Endothelial cell of umbilical vein (primary cell): ENCODE measurements around the gene BRS3. TPM values are rescaled to one million over a fixed set of nuclear protein-coding genes. Genes with fewer than 3 reads are reported as not detected.

Experiments used
- BruUV-seq: library from RNA; stranded (reverse); fragments of 400-500 nt; replicated peaks from 2 replicates; lab custom pipeline; 2021; lab: Mats Ljungman, UMichigan
- CTCF ChIA-PET: fragments of 300-600, 350-600 bp; sonication (Branson Sonifier 250); formaldehyde crosslinking; loops from one replicate; lab custom pipeline; 2021; ENCODE audit warnings: antibody characterized with exemption, inconsistent platforms; lab: Charles Lee
- POLR2A ChIA-PET: fragments of 300-600, 350-600 bp; sonication (Branson Sonifier 250); formaldehyde crosslinking; loops from one replicate; lab custom pipeline; 2021; ENCODE audit warnings: antibody characterized with exemption, inconsistent platforms; lab: Charles Lee
- DNase-seq: peaks from one replicate; pipeline ENCODE4 v3.0.0-alpha.2; 2011; ENCODE audit warnings: low read depth, low spot score
- FAIRE-seq: peaks from 2 replicates; lab custom pipeline; 2011; peaks lifted over from hg19 to GRCh38; lab: Jason Lieb, UNC
- H2AFZ ChIP-seq: 2 replicates; pipeline ENCODE4 v1.6.0; 2012; ENCODE audit warnings: low read depth, low read length, control low read depth, inconsistent platforms
- H3K27ac ChIP-seq: 2 replicates; pipeline ENCODE4 v1.5.1; 2011; ENCODE audit warnings: low read depth, mild to moderate bottlenecking, control low read depth, low read length, moderate library complexity; ENCODE audit not compliant: insufficient read depth
- H3K27me3 ChIP-seq, 2 experiments: 2 replicates each; pipeline versions ENCODE4 v1.6.0 to v1.6.1; 2011; ENCODE audit warnings: low read length in 2 of 2, mixed read lengths in 1 of 2; ENCODE audit not compliant: control insufficient read depth in 2 of 2, insufficient read depth in 2 of 2
- H3K36me3 ChIP-seq, 2 experiments: 2 replicates in 1 of 2; 3 replicates in 1 of 2; pipeline ENCODE4 v1.5.1; 2011; ENCODE audit warnings: low read length in 2 of 2, mild to moderate bottlenecking in 1 of 2, moderate library complexity in 1 of 2; ENCODE audit not compliant: control insufficient read depth in 2 of 2, insufficient read depth in 2 of 2; ENCODE audit errors: extremely low read depth in 1 of 2
- H3K4me1 ChIP-seq: 3 replicates; pipeline ENCODE4 v1.5.1; 2011; ENCODE audit warnings: mild to moderate bottlenecking, low read length; ENCODE audit not compliant: control insufficient read depth, insufficient read depth; ENCODE audit errors: extremely low read depth
- H3K4me2 ChIP-seq: 2 replicates; pipeline ENCODE4 v1.6.1; 2011; ENCODE audit warnings: low read length, control low read depth, mixed read lengths; ENCODE audit not compliant: insufficient read depth
- H3K4me3 ChIP-seq, 3 experiments: fragments of 200-600 bp in 1 of 3; sonication (generic), shearing (Covaris generic) in 1 of 3; replicated peaks in 1 of 3; 2 replicates each; pipeline ENCODE4 v1.5.1; 2011 to 2016; ENCODE audit warnings: control low read depth in 3 of 3, low read length in 3 of 3, mild to moderate bottlenecking in 2 of 3, inconsistent platforms in 1 of 3, low read depth in 1 of 3, moderate library complexity in 1 of 3; ENCODE audit not compliant: insufficient read depth in 1 of 3
- H3K79me2 ChIP-seq: 2 replicates; pipeline ENCODE4 v1.6.0; 2012; ENCODE audit warnings: low read length, inconsistent platforms; ENCODE audit not compliant: control insufficient read depth, insufficient read depth
- H3K9ac ChIP-seq: replicated peaks from 2 replicates; pipeline ENCODE3; 2011; ENCODE audit warnings: low read length, control low read depth; ENCODE audit not compliant: insufficient read depth; ENCODE audit errors: extremely low read depth
- H3K9me1 ChIP-seq: replicated peaks from 3 replicates; pipeline ENCODE4 v1.6.0; 2011; ENCODE audit warnings: mild to moderate bottlenecking, low read length; ENCODE audit not compliant: control insufficient read depth, insufficient read depth; ENCODE audit errors: extremely low read depth
- H3K9me3 ChIP-seq: replicated peaks from 2 replicates; pipeline ENCODE4 v1.5.1; 2012; ENCODE audit warnings: low read length, inconsistent platforms; ENCODE audit not compliant: control insufficient read depth, insufficient read depth
- H4K20me1 ChIP-seq: replicated peaks from 2 replicates; pipeline ENCODE3; 2011; ENCODE audit warnings: mild to moderate bottlenecking, low read length; ENCODE audit not compliant: control insufficient read depth, insufficient read depth; ENCODE audit errors: extremely low read depth
- EZH2 ChIP-seq: IDR thresholded peaks from 2 replicates; pipeline ENCODE4 v1.6.1; 2012; ENCODE audit warnings: borderline replicate concordance, low read depth, mild to moderate bottlenecking, moderate library complexity, low read length, inconsistent platforms; ENCODE audit not compliant: severe bottlenecking
- FOS ChIP-seq: IDR thresholded peaks from 2 replicates; pipeline ENCODE4 v1.6.1; 2011; ENCODE audit warnings: mild to moderate bottlenecking, low read length, moderate library complexity, borderline replicate concordance; ENCODE audit not compliant: insufficient read depth
- GATA2 ChIP-seq: IDR thresholded peaks from 2 replicates; pipeline ENCODE4 v1.7.0; 2011; ENCODE audit warnings: low read depth, mild to moderate bottlenecking, moderate library complexity, mixed read lengths, low read length; ENCODE audit not compliant: insufficient read length, insufficient read depth
- JUN ChIP-seq: IDR thresholded peaks from 2 replicates; pipeline ENCODE4 v1.6.1; 2011; ENCODE audit warnings: borderline replicate concordance, low read depth; ENCODE audit not compliant: insufficient read length, insufficient read depth
- MAX ChIP-seq: IDR thresholded peaks from 2 replicates; pipeline ENCODE4 v1.6.1; 2011; ENCODE audit not compliant: insufficient read depth, insufficient read length
- MYC ChIP-seq: IDR thresholded peaks from one replicate; pipeline ENCODE4 v1.6.1; 2011; ENCODE audit warnings: mild to moderate bottlenecking, low read depth, low read length
- POLR2A ChIP-seq: IDR thresholded peaks from 2 replicates; pipeline ENCODE4 v1.6.1; 2012; ENCODE audit warnings: low read depth, mild to moderate bottlenecking, control low read depth, low read length
- POLR2AphosphoS5 ChIP-seq: IDR thresholded peaks from 2 replicates; pipeline ENCODE4 v1.6.1; 2012; ENCODE audit warnings: low read depth, mild to moderate bottlenecking, control low read depth, low read length, moderate library complexity; ENCODE audit not compliant: insufficient read depth
- dilution Hi-C: fragments of 300-500 bp; cut with MboI; formaldehyde crosslinking; loops from one replicate; pipeline ENCODE4 v1.15.0; 2019; ENCODE audit warnings: low sequenced_read_pairs; ENCODE audit not compliant: extremely low pct_ligation_motif_present
- intact Hi-C: fragments of 100-400 bp; cut with micrococcal nuclease; formaldehyde crosslinking; loops from one replicate; pipeline ENCODE4 v1.10.0; 2022
- polyA plus RNA-seq, 4 experiments: library from polyadenylated mRNA; depleted of rRNA in 3 of 4; stranded (reverse) in 3 of 4; unstranded in 1 of 4; fragments of >200 nt; gene quantifications; 2 replicates each; pipeline versions ENCODE4 v1.2.1 to v1.2.3, GENCODE V29; 2011 to 2012; ENCODE audit warnings: missing spikeins in 1 of 4
- total RNA-seq: library from RNA; stranded (reverse); gene quantifications from 2 replicates; pipeline ENCODE4 v1.2.3, GENCODE V29; 2021
- TF ChIP-seq, protein P1 (sequence below), 2 donors: IDR thresholded peaks; 1 replicate in 1 of 2; 2 replicates in 1 of 2; pipeline ENCODE4 v1.5.1; 2011; ENCODE audit warnings: low read length in 2 of 2, mild to moderate bottlenecking in 2 of 2, moderate library complexity in 2 of 2, control low read depth in 1 of 2, inconsistent platforms in 1 of 2, low read depth in 1 of 2; ENCODE audit not compliant: insufficient read depth in 1 of 2; ENCODE audit errors: extremely low read depth in 1 of 2

The BRS3 gene
- total and polyA plus RNA-seq, 2 donors (not counting 3 experiments of a cell fraction or from before 2014, with no cell fraction given): not detected

DNA sequence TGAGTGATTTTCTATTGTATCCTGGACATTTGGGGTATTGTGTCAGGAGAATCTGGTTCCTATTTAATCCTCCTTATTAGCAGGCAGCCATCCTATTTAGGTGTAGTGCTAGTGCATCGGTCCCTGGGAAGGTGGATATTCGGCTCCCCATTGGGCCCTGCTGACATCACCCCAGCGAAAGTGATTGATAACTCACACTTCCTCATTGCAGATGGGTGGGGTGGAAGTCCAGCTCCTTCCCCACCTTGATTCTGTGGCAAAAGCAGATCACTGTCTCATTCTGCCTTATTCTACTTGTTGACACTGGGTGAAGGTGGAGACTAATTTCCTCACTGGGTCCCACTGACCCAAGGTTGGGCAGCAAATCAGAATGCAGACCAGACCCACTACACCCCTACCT, 23.2 kb upstream of the BRS3 start:
- Histone ChIP-seq H3K36me3 (no peaks in the 10 kb centered on the region), H3K79me2 (no peaks in the 10 kb centered on the region), H3K9me1 (no peaks in the 10 kb centered on the region), H3K9ac (no peak overlapping the region), H3K9me3 (no peaks in the 10 kb centered on the region), H3K4me1 (no peaks in the 10 kb centered on the region), H4K20me1 (no peaks in the 10 kb centered on the region), H3K4me2 (no peak overlapping the region), H3K27ac (no peak overlapping the region), H3K4me3 (no peak overlapping the region), H2AFZ (no peak overlapping the region), H3K27me3 (no peaks in the 10 kb centered on the region)
- no TSS peak for BruUV-seq
- ChIA-PET POLR2A (no interaction called here), CTCF (no interaction called here)
- dilution Hi-C loops: no loop called here
- FAIRE-seq (no peak), DNase-seq (no peak)
- TF ChIP-seq EZH2 (no peak), FOS (no peak), JUN (no peak), POLR2A (no peak), GATA2 (no peak), MAX (no peak)
- intact Hi-C loops: no loop called here

DNA sequence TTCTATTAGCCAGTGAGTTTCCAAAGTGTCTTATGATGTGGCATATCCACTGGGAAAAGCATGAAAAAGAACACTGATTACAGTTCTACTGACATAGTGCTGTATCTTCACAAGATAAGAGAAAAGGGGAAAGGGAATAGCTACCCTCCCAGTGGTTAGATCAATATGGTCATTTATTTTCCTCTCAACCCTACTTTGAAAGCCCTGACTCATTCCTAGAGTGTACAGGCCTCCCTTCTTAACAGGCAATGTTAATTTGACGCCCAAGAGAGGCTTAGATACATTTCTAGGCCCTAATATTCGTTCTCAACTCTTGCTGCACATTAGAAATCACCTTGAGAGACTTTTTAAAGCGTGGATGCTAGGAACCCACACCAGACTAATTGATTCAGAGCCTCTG, 20.4 kb upstream of the BRS3 start:
- ChIA-PET CTCF (no interaction called here), POLR2A (no interaction called here)
- Histone ChIP-seq H3K27me3 (no peaks in the 10 kb centered on the region), H3K79me2 (no peaks in the 10 kb centered on the region), H3K9ac (no peak overlapping the region), H3K4me1 (no peaks in the 10 kb centered on the region), H3K4me2 (no peak overlapping the region), H3K4me3 (no peak overlapping the region), H3K36me3 (no peaks in the 10 kb centered on the region), H4K20me1 (no peaks in the 10 kb centered on the region), H2AFZ (no peak overlapping the region), H3K9me3 (no peaks in the 10 kb centered on the region), H3K27ac (no peak overlapping the region), H3K9me1 (no peaks in the 10 kb centered on the region)
- dilution Hi-C loops (no loop called here), intact Hi-C loops (no loop called here)
- DNase-seq: no peak
- no TSS peak for BruUV-seq
- FAIRE-seq: no peak
- no peak for TF ChIP-seq POLR2A
- TF ChIP-seq POLR2AphosphoS5: no peak
- TF ChIP-seq, protein P1, sequence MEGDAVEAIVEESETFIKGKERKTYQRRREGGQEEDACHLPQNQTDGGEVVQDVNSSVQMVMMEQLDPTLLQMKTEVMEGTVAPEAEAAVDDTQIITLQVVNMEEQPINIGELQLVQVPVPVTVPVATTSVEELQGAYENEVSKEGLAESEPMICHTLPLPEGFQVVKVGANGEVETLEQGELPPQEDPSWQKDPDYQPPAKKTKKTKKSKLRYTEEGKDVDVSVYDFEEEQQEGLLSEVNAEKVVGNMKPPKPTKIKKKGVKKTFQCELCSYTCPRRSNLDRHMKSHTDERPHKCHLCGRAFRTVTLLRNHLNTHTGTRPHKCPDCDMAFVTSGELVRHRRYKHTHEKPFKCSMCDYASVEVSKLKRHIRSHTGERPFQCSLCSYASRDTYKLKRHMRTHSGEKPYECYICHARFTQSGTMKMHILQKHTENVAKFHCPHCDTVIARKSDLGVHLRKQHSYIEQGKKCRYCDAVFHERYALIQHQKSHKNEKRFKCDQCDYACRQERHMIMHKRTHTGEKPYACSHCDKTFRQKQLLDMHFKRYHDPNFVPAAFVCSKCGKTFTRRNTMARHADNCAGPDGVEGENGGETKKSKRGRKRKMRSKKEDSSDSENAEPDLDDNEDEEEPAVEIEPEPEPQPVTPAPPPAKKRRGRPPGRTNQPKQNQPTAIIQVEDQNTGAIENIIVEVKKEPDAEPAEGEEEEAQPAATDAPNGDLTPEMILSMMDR (IDR thresholded peaks at IDR 0.05; ENCODE audit: extremely low read depth in 1 of 2, insufficient read depth in 1 of 2, low read depth in 1 of 2, low read length in 2 of 2): no peak
- TF ChIP-seq MYC: no peak
- TF ChIP-seq EZH2: no peak
- no peak for TF ChIP-seq MAX
- no peak for TF ChIP-seq FOS
- TF ChIP-seq JUN: no peak
- no peak for TF ChIP-seq GATA2
